ENCODE results near the gene MBL2. TPM values are rescaled to one million over a fixed set of nuclear protein-coding genes. Genes with fewer than 3 reads are reported as not detected.

The MBL2 gene
- total RNA-seq, 1 donor from 2014 or later, result not detected

DNA sequence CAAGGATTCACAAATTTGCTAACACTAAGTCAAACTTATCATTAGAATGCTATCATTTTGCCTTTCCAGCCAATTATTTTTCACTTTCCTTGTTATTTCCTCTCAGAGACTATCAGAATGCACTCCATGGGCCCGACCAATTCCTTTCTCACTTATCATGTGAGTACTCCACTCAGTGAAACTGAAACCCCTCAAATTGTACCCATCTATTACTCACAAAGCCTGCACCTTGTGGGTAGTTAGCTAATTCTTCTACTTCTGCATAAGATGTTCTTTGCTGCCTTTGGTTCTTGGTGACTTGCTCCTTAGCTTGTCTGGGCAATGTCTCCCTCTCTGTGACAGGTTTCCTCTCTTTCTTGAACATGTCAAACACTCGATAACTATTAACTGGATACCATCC, 35.2 kb upstream of the MBL2 start:
- no peaks in the 10 kb centered on the region for H3K36me3 Mint-ChIP-seq (ENCODE audit: low read depth)
- TF ChIP-seq, protein P1, sequence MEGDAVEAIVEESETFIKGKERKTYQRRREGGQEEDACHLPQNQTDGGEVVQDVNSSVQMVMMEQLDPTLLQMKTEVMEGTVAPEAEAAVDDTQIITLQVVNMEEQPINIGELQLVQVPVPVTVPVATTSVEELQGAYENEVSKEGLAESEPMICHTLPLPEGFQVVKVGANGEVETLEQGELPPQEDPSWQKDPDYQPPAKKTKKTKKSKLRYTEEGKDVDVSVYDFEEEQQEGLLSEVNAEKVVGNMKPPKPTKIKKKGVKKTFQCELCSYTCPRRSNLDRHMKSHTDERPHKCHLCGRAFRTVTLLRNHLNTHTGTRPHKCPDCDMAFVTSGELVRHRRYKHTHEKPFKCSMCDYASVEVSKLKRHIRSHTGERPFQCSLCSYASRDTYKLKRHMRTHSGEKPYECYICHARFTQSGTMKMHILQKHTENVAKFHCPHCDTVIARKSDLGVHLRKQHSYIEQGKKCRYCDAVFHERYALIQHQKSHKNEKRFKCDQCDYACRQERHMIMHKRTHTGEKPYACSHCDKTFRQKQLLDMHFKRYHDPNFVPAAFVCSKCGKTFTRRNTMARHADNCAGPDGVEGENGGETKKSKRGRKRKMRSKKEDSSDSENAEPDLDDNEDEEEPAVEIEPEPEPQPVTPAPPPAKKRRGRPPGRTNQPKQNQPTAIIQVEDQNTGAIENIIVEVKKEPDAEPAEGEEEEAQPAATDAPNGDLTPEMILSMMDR (conservative IDR thresholded peaks at IDR 0.05), result no peak
- H3K27ac Mint-ChIP-seq (ENCODE audit: unreplicated experiment), result no peak overlapping the region
- H3K9me3 Mint-ChIP-seq, result no peaks in the 10 kb centered on the region
- no peak for DNase-seq (ENCODE audit: low read depth, low spot score)
- H3K4me3 Mint-ChIP-seq, result no peak overlapping the region
- no peaks in the 10 kb centered on the region for H3K27me3 Mint-ChIP-seq (ENCODE audit: low read depth)
- no peaks in the 10 kb centered on the region for H3K4me1 Mint-ChIP-seq

DNA sequence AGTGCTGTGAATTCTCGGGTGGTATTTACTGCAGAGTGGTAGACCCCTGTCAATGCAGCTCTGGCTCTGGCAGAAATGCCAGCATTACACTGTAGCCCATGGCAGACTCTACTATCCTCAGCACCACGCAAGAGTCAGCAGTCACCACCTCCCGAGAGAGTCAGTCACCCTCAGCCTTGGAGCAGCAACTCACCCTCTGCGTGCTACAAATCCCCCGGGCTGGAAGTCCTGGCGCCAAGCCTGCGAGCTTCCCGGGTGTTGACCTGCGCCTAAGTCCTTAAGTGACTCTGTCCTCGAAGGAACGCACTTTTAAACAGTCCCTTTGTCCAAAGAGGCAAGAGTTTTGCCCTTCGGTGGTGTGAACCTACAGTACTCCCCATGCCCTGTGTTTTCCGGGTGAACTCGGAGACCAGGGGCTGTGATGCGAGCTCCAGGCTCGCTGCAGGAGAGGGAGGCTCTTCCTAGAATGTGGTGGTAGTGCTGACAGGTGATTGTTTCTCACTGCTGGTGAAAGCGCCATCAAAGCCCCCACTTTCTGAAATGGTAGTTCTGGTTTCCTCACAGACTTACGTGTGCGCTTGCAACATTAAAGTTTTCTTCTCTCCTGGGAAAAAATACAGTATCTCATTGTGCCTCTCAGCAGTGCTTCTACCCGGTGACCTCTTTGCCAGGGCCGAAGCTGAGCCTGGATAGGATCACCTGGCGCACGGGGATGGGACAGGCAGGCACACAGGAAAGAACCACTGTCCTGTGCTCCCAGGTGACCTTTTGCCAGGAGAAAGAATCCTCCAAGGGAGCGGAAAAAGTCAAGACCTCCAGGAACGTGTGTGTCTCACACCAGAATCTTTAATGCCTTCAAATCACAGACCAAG, 33.1 kb upstream of the MBL2 start:
- TF ChIP-seq, protein P1 (conservative IDR thresholded peaks at IDR 0.05), result no peak
- Mint-ChIP-seq H3K27ac (ENCODE audit: unreplicated experiment) (peak overlapping the region; percentile 24), H3K36me3 (ENCODE audit: low read depth) (peaks cover 2% of the 10 kb centered on the region), H3K27me3 (ENCODE audit: low read depth) (no peaks in the 10 kb centered on the region), H3K4me1 (no peaks in the 10 kb centered on the region), H3K4me3 (no peak overlapping the region), H3K9me3 (no peaks in the 10 kb centered on the region)
- no peak for DNase-seq (ENCODE audit: low read depth, low spot score)

DNA sequence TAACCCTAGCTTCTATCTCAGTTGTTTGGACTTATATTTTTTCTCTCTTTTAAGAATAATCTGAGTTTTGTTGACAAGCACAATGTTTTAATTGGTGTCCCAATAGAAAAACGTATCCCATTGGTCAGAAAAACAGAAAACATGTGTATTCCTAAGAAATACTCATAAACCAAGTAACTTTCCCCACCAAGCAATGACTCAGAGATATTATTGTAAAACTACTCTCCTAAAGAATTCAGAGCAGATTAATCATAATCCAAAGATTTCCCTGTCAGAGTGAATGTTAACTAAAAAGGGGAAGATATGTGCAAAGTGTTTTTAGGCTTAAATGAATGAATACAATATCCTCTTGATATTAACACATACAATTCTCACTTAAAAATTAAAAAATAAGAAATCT, 29.4 kb upstream of the MBL2 start:
- H3K27ac Mint-ChIP-seq (ENCODE audit: unreplicated experiment), result no peak overlapping the region
- no peak overlapping the region for H3K4me3 Mint-ChIP-seq
- no peak for DNase-seq (ENCODE audit: low read depth, low spot score)
- TF ChIP-seq, protein P1 (conservative IDR thresholded peaks at IDR 0.05), result no peak
- H3K27me3 Mint-ChIP-seq (ENCODE audit: low read depth), result no peaks in the 10 kb centered on the region
- H3K4me1 Mint-ChIP-seq, result no peaks in the 10 kb centered on the region
- H3K36me3 Mint-ChIP-seq (ENCODE audit: low read depth), result peaks cover 5% of the 10 kb centered on the region
- H3K9me3 Mint-ChIP-seq, result no peaks in the 10 kb centered on the region

DNA sequence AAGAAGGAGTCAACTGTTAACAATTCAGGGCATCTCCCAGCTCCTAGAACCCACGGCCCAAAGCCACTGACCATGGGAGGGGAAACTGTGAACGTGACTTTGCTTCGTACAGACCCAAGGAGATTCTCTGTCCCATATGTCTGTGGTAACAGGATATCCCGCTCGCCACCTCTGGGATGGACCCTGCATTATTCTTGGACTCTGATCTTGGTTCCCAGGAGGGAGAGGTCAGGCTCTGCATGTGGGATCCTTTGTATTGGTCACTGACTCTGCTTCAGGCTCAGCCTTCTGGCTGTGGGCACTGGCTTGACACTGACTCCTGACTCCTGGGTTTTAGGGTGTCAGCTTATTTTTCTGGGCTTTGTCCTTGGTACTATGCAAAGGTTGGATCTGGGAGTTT, 13.5 kb upstream of the MBL2 start:
- Mint-ChIP-seq H3K27me3 (ENCODE audit: low read depth) (no peaks in the 10 kb centered on the region), H3K9me3 (peaks cover 4% of the 10 kb centered on the region), H3K36me3 (ENCODE audit: low read depth) (no peaks in the 10 kb centered on the region), H3K4me3 (no peak overlapping the region), H3K27ac (ENCODE audit: unreplicated experiment) (no peak overlapping the region), H3K4me1 (no peaks in the 10 kb centered on the region)
- TF ChIP-seq, protein P1 (conservative IDR thresholded peaks at IDR 0.05), result no peak
- DNase-seq (ENCODE audit: low read depth, low spot score), result no peak

DNA sequence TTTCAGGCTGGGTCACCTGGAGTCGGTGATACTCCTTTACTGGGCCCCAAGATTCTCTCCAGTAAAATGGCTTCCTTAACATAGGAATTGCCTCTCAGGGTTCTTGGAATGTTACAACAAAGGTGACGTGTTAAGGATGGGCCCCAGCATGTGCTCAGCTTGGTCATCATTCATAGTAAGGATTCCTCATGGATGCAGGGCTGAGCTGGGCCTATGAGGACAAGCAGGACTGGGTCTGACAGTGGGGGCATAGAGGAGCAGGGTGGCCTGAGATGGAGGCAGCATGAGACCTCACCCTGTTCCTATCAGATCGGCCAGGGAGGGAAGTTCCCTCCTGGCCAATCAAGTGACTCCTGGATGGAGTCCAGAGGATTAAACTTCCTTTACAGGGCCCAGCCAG, 12.8 kb upstream of the MBL2 start:
- Mint-ChIP-seq H3K36me3 (ENCODE audit: low read depth) (no peaks in the 10 kb centered on the region), H3K27ac (ENCODE audit: unreplicated experiment) (no peak overlapping the region), H3K4me3 (no peak overlapping the region), H3K27me3 (ENCODE audit: low read depth) (no peaks in the 10 kb centered on the region), H3K4me1 (no peaks in the 10 kb centered on the region), H3K9me3 (peaks cover 4% of the 10 kb centered on the region)
- TF ChIP-seq, protein P1 (conservative IDR thresholded peaks at IDR 0.05), result no peak
- DNase-seq (ENCODE audit: low read depth, low spot score), result no peak

All from neural crest cell (in vitro differentiated cells).